C4-2B (cell line): ENCODE measurements around the gene SHROOM2.

Experiments
- CTCF ChIP-seq: fragments of 450-650 bp; conservative IDR thresholded peaks from 2 replicates; pipeline ENCODE4 v1.5.1; 2017; ENCODE audit warnings: mild to moderate bottlenecking
- ZFX ChIP-seq: fragments of 450-650 bp; IDR thresholded peaks from 2 replicates; pipeline ENCODE4 v1.6.1; 2017

DNA sequence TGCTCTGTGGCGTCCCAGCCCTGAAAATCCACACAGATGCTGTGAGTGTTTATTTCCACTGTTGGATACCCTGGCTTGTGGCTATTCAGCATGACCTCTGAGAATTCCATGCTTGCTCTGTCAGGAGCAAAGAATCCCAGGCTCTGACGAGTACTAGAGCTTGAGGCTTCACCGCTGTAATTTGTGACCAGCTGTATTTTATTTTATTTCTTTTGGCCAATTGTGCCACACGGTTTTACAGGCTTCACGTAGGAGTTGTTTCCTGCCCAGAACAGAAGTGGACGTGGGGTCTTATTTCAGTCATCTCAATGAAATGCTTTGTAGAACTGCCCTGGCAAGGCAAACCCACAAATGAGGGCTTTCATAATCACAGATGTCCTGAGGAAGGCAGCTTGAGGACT lies 111.5 kb downstream of the SHROOM2 start:
- TF ChIP-seq CTCF (no peak), ZFX (no peak)
